MM.1S (cell line): ENCODE results near the gene WDR4.

ENCODE experiments used
- DNase-seq: peaks from one replicate; pipeline ENCODE4 v3.0.0-alpha.2; 2015
- H2AFZ ChIP-seq: fragments of 300-600 bp; sonication (generic); 2 replicates; pipeline ENCODE4 v1.6.0; 2016; ENCODE audit warnings: antibody characterized with exemption, low read length
- H3F3A ChIP-seq: fragments of 300-600 bp; sonication (generic); 2 replicates; pipeline ENCODE4 v1.6.1; 2016; ENCODE audit warnings: mild to moderate bottlenecking, antibody characterized with exemption, low read length, moderate library complexity, mixed read lengths; ENCODE audit not compliant: insufficient read depth
- H3K27ac ChIP-seq: fragments of 300-600 bp; sonication (generic); 2 replicates; pipeline ENCODE4 v1.5.1; 2016; ENCODE audit warnings: mild to moderate bottlenecking, low read length
- H3K27me3 ChIP-seq: fragments of 300-600 bp; sonication (generic); replicated peaks from 2 replicates; pipeline ENCODE4 v1.6.0; 2016; ENCODE audit warnings: low read length; ENCODE audit not compliant: insufficient read depth
- H3K36me3 ChIP-seq: fragments of 300-600 bp; sonication (generic); replicated peaks from 2 replicates; pipeline ENCODE4 v1.6.1; 2016; ENCODE audit warnings: mild to moderate bottlenecking, low read length, mixed read lengths; ENCODE audit not compliant: insufficient read depth
- H3K4me1 ChIP-seq: fragments of 300-600 bp; sonication (generic); 2 replicates; pipeline ENCODE4 v1.6.1; 2016; ENCODE audit warnings: low read length, mixed read lengths
- H3K4me2 ChIP-seq: fragments of 300-600 bp; sonication (generic); 2 replicates; pipeline ENCODE4 v1.6.0; 2016; ENCODE audit warnings: low read depth, low read length
- H3K4me3 ChIP-seq: fragments of 300-600 bp; sonication (generic); 2 replicates; pipeline ENCODE4 v1.5.1; 2016; ENCODE audit warnings: low read length, mixed read lengths
- H3K79me2 ChIP-seq: fragments of 300-600 bp; sonication (generic); 2 replicates; pipeline ENCODE4 v1.6.1; 2016; ENCODE audit warnings: mixed run types, low read length, mixed read lengths
- H3K9ac ChIP-seq: fragments of 300-600 bp; sonication (generic); 2 replicates; pipeline ENCODE4 v1.6.1; 2016; ENCODE audit warnings: low read length, mixed read lengths
- H3K9me2 ChIP-seq: fragments of 300-600 bp; sonication (generic); replicated peaks from 2 replicates; pipeline ENCODE4 v1.6.1; 2016; ENCODE audit warnings: mild to moderate bottlenecking, low read length, mixed read lengths; ENCODE audit not compliant: insufficient read depth
- H3K9me3 ChIP-seq: fragments of 300-600 bp; sonication (generic); replicated peaks from 2 replicates; pipeline ENCODE4 v1.6.1; 2016; ENCODE audit warnings: mild to moderate bottlenecking, low read length, mixed read lengths; ENCODE audit not compliant: insufficient read depth
- H4K20me1 ChIP-seq: fragments of 300-600 bp; sonication (generic); 2 replicates; pipeline ENCODE4 v1.6.1; 2016; ENCODE audit warnings: mild to moderate bottlenecking, low read length, moderate library complexity, mixed read lengths; ENCODE audit not compliant: insufficient read depth
- CTCF ChIP-seq: fragments of 300-600 bp; sonication (generic); IDR thresholded peaks from 2 replicates; pipeline ENCODE4 v1.5.1; 2016; ENCODE audit warnings: antibody characterized with exemption, low read length, mixed read lengths
- EZH2 ChIP-seq: fragments of 300-600 bp; sonication (generic); optimal IDR thresholded peaks from 2 replicates; pipeline ENCODE3; 2017; ENCODE audit warnings: low read depth, mild to moderate bottlenecking, antibody characterized with exemption, low read length, mixed read lengths
- EZH2phosphoT487 ChIP-seq: fragments of 300-600 bp; sonication (generic); IDR thresholded peaks from 2 replicates; pipeline ENCODE4 v1.6.1; 2018; ENCODE audit warnings: antibody characterized with exemption, low read length

WDR4 gene

GRCh38 chr21:42830456-42831455 lies 48.6 kb downstream of the WDR4 start:
- Histone ChIP-seq H3K4me1 (no peaks in the 10 kb centered on the region), H3F3A (0 out of 2 replicates have a peak, but pooled peaks cover 5% of the 10 kb centered on the region), H2AFZ (no peak overlapping the region), H3K27me3 (peaks cover 49% of the 10 kb centered on the region), H3K79me2 (no peaks in the 10 kb centered on the region), H3K4me3 (no peak overlapping the region), H3K4me2 (no peak overlapping the region), H3K9me3 (no peaks in the 10 kb centered on the region), H4K20me1 (no peaks in the 10 kb centered on the region), H3K27ac (no peak overlapping the region), H3K36me3 (no peaks in the 10 kb centered on the region), H3K9me2 (no peaks in the 10 kb centered on the region), H3K9ac (no peak overlapping the region)
- DNase-seq: no peak
- TF ChIP-seq EZH2phosphoT487 (no peak), CTCF (peak; percentile 22; the same call in 1 of the 2 replicates)

- Histone ChIP-seq H3K36me3 (no peaks in the 10 kb centered on the region), H3K4me2 (no peak overlapping the region), H3K9me3 (no peaks in the 10 kb centered on the region), H3K27me3 (peaks cover 57% of the 10 kb centered on the region), H2AFZ (no peak overlapping the region), H3K4me1 (no peaks in the 10 kb centered on the region), H3K9ac (no peak overlapping the region), H3F3A (0 out of 2 replicates have a peak, but pooled peaks cover 4% of the 10 kb centered on the region), H3K27ac (no peak overlapping the region), H3K9me2 (no peaks in the 10 kb centered on the region), H3K4me3 (no peak overlapping the region), H4K20me1 (no peaks in the 10 kb centered on the region), H3K79me2 (no peaks in the 10 kb centered on the region)
- DNase-seq: no peak
- no peak for TF ChIP-seq EZH2phosphoT487
- no peak for TF ChIP-seq CTCF
- TF ChIP-seq EZH2: no peak
These were observed 49.4 kb downstream of the WDR4 start for GRCh38 chr21:42829954-42830353.

- H3K9ac ChIP-seq: no peak overlapping the region
- H3K79me2 ChIP-seq: no peaks in the 10 kb centered on the region
- H3K4me3 ChIP-seq: no peak overlapping the region
- H3F3A ChIP-seq: 0 out of 2 replicates have a peak, but pooled peaks cover 4% of the 10 kb centered on the region
- H3K27ac ChIP-seq: no peak overlapping the region
- no peaks in the 10 kb centered on the region for H3K4me1 ChIP-seq
- H3K36me3 ChIP-seq: no peaks in the 10 kb centered on the region
- H4K20me1 ChIP-seq: no peaks in the 10 kb centered on the region
- H3K9me3 ChIP-seq: no peaks in the 10 kb centered on the region
- no peak for DNase-seq
- no peaks in the 10 kb centered on the region for H3K9me2 ChIP-seq
- H3K27me3 ChIP-seq: peaks cover 60% of the 10 kb centered on the region
- H2AFZ ChIP-seq: no peak overlapping the region
- no peak for TF ChIP-seq EZH2
- no peak for TF ChIP-seq EZH2phosphoT487
- no peak overlapping the region for H3K4me2 ChIP-seq
These were observed 49.9 kb downstream of the WDR4 start for GRCh38 chr21:42829417-42829816.
